Measurements from ENCODE around the gene METTL23.
"Not testable (repeated sequence)": the region's sequence is repeated elsewhere in the genome, so short reads cannot be mapped to it uniquely, and the experiment has no call there.

METTL23 gene

GRCh38 chr17:76695059-76695831 lies 31.4 kb upstream of the METTL23 start:
- DNase-seq (ENCODE audit: low read depth) = no peak

GRCh38 chr17:76696763-76697701 lies 29.6 kb upstream of the METTL23 start:
- DNase-seq (ENCODE audit: low read depth) = no peak

- no peak for DNase-seq (ENCODE audit: low read depth)
Measured at GRCh38 chr17:76697702-76698465, 28.8 kb upstream of the METTL23 start.

- not testable (repeated sequence) for DNase-seq (ENCODE audit: low read depth)
Measured at GRCh38 chr17:76698466-76698977, 28.1 kb upstream of the METTL23 start.

GRCh38 chr17:76700270-76700616 lies 26.4 kb upstream of the METTL23 start:
- no peak for DNase-seq (ENCODE audit: low read depth)

GRCh38 chr17:76700617-76701470 lies 25.8 kb upstream of the METTL23 start:
- DNase-seq (ENCODE audit: low read depth) = no peak

- no peak for DNase-seq (ENCODE audit: low read depth)
Measured at GRCh38 chr17:76701471-76701967, 25.1 kb upstream of the METTL23 start.

- DNase-seq (ENCODE audit: low read depth) = no peak
Measured at GRCh38 chr17:76702076-76702475, 24.6 kb upstream of the METTL23 start.

GRCh38 chr17:76702941-76703637 lies 23.6 kb upstream of the METTL23 start:
- DNase-seq (ENCODE audit: low read depth) = no peak

- no peak for DNase-seq (ENCODE audit: low read depth)
Measured at GRCh38 chr17:76704805-76705204, 21.8 kb upstream of the METTL23 start.

GRCh38 chr17:76706817-76707216 lies 19.8 kb upstream of the METTL23 start:
- DNase-seq (ENCODE audit: low read depth) = no peak

GRCh38 chr17:76707985-76708807 lies 18.4 kb upstream of the METTL23 start:
- no peak for DNase-seq (ENCODE audit: low read depth)

- DNase-seq (ENCODE audit: low read depth) = no peak
Measured at GRCh38 chr17:76709077-76709950, 17.3 kb upstream of the METTL23 start.

GRCh38 chr17:76709951-76710862 lies 16.4 kb upstream of the METTL23 start:
- not testable (repeated sequence) for DNase-seq (ENCODE audit: low read depth)

GRCh38 chr17:76710863-76711611 lies 15.6 kb upstream of the METTL23 start, which contains the start of gene MXRA7:
Gene MXRA7 (minus strand): TSS chr17:76710965. CDS start chr17:76710946, 19 bp downstream.
- DNase-seq (ENCODE audit: low read depth) = no peak

- not testable (repeated sequence) for DNase-seq (ENCODE audit: low read depth)
Measured at GRCh38 chr17:76712321-76712720, 14.3 kb upstream of the METTL23 start.
